Mammary epithelial cell (primary cell): ENCODE results near the gene GRAP2.
"Not testable (repeated sequence)": the region's sequence is repeated elsewhere in the genome, so short reads cannot be mapped to it uniquely, and the experiment has no call there.

Source experiments
- EZH2 ChIP-seq: IDR thresholded peaks from 2 replicates; pipeline ENCODE4 v1.6.1; 2012; ENCODE audit warnings: low read length, inconsistent platforms, borderline replicate concordance
- TF ChIP-seq, protein P1 (sequence below), 2 donors: IDR thresholded peaks in 1 of 2; conservative IDR thresholded peaks in 1 of 2; 2 replicates each; pipeline ENCODE4 v1.5.1; 2011 to 2012; ENCODE audit warnings: inconsistent platforms in 2 of 2, low read length in 2 of 2, mild to moderate bottlenecking in 2 of 2, control low read depth in 1 of 2, low read depth in 1 of 2; ENCODE audit not compliant: insufficient read depth in 1 of 2; ENCODE audit errors: extremely low read depth in 1 of 2

GRCh38 chr22:39875176-39875885, 25.6 kb upstream of the GRAP2 start:
- TF ChIP-seq, protein P1, sequence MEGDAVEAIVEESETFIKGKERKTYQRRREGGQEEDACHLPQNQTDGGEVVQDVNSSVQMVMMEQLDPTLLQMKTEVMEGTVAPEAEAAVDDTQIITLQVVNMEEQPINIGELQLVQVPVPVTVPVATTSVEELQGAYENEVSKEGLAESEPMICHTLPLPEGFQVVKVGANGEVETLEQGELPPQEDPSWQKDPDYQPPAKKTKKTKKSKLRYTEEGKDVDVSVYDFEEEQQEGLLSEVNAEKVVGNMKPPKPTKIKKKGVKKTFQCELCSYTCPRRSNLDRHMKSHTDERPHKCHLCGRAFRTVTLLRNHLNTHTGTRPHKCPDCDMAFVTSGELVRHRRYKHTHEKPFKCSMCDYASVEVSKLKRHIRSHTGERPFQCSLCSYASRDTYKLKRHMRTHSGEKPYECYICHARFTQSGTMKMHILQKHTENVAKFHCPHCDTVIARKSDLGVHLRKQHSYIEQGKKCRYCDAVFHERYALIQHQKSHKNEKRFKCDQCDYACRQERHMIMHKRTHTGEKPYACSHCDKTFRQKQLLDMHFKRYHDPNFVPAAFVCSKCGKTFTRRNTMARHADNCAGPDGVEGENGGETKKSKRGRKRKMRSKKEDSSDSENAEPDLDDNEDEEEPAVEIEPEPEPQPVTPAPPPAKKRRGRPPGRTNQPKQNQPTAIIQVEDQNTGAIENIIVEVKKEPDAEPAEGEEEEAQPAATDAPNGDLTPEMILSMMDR (conservative IDR thresholded peaks at IDR 0.05 in 1 of 2, IDR thresholded peaks at IDR 0.05 in 1 of 2; ENCODE audit: extremely low read depth in 1 of 2, insufficient read depth in 1 of 2, low read depth in 1 of 2, low read length in 2 of 2) = not testable (repeated sequence)
- not testable (repeated sequence) for TF ChIP-seq EZH2
